Measurements from ENCODE around the gene DLGAP1. TPM values are rescaled to one million over a fixed set of nuclear protein-coding genes. Genes with fewer than 3 reads are reported as not detected.

Gene DLGAP1
- total RNA-seq, 1 experiment from 2014 or later: 0.14 TPM

DNA sequence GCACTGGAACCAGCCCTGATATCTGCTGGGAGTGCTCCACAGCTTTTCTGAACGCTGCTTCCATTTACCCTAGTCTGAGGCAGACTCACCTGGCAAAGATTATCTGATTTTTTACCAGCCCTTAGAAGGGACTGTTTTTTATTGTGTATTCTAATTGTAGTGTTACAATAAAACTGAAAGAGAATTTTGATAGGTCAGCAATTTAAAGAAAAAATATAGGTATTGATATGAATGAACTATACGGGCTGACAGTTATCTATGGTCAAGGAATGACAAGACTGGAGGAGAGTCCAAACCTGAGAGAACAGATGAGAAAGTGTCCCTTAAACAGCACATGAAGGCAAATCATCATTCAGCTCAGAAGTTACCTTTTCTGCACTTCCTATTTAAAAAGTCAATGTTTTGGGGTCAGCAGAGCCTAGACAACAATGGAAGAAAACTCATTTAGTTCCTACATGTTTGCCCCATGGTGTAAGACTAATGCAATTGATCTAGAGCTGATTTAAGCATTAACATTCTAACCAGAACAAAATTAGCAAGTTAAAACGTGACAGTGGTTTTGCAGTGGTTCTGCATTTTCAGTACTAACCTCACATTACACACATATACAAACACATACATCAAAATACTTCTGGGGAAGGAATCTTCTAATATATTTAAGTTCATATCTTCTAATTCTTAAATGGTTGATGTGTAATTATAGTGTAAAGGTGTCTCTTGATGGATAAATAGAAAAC is 504.3 kb downstream of the DLGAP1 start:
- DNase-seq (ENCODE audit: low read depth): no peak
- in situ Hi-C loops (cut with HindIII; ENCODE audit: low pct_unique_long_range_greater_than_20kb, low sequenced_read_pairs): no loop called here

DNA sequence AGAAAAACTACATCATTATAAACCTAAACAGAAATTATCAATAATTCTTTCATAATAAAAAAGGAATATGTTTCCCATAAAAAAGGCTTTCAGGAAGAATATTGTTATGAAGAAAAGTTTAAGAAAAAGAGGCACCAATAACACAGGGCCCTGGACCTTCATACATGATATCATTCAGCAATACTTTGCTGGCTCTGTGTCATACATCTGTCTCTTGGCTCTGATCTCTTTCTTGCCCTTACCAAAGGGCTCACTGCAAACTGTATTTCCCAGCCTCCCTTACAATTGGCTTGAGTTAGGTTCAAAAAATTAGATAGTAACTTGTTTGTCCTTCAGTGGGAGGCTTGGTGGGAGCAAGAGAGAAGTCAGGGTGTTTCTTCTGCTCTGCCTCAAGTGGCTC is 506.1 kb downstream of the DLGAP1 start:
- no peak for DNase-seq (ENCODE audit: low read depth)
- in situ Hi-C loops (cut with HindIII; ENCODE audit: low pct_unique_long_range_greater_than_20kb, low sequenced_read_pairs): no loop called here

DNA sequence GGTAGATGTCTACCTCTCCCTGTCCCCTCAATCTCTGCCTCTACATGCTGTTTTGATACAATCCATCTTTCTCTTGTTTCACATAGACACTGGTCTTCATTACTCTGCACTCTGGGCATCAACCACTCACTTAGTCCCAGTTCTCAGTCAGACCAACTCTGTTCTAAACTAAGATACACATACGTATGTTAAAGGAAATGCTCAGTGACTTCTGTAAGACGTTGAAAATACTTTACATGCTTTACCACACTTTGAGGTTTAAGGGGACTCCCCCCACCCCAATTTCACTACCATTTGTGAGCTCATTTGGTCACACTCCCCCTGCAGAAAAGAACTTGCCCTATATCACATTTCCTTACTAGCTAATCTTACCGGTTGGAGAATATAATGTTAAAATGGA is 507.7 kb downstream of the DLGAP1 start:
- DNase-seq (ENCODE audit: low read depth): no peak
- in situ Hi-C loops (cut with HindIII; ENCODE audit: low pct_unique_long_range_greater_than_20kb, low sequenced_read_pairs): no loop called here

DNA sequence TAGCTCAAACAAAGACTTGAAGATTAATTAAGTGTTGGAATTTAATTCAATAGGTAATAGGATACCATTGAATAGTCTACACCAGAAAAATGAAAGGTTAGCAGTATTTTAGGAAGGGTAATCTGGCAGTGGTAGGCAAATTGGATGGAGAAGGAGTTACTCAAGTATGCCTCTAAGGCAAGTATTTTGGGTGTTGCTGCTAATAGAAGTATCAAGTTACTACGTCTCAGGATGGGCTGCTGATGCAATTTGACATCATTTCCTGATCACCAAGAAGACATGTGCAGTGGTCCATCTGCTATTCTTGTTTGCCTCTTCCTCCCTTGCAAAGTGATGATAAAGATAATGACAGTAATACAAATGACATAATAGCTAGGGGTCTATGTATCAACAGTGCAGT is 519.8 kb downstream of the DLGAP1 start:
- no peak for DNase-seq (ENCODE audit: low read depth)

DNA sequence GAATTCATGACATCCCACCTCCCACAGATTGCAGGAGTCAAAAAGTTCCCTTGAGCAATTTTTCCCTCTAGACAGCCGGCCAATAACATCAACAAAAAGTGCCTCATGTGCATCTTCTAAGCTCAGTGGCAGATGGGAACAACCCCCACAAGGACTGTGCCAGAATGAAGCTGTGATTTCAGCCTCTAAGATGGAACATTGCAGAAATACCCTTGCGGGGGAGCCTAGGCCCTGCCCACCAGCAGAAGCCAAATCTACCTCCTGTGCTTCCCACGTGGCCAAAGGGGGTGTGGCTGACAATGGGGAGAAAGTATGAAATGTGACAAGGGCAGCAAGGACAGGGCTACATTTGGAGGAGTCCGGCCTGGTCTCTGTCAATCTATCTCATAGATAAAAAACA is 522.8 kb downstream of the DLGAP1 start:
- no peak for DNase-seq (ENCODE audit: low read depth)
- in situ Hi-C loops (cut with HindIII; ENCODE audit: low pct_unique_long_range_greater_than_20kb, low sequenced_read_pairs): no loop called here

More for the DNA sequence above, 519.8 kb downstream of the DLGAP1 start:
- in situ Hi-C loops (cut with HindIII; ENCODE audit: low pct_unique_long_range_greater_than_20kb, low sequenced_read_pairs): no loop called here

DNA sequence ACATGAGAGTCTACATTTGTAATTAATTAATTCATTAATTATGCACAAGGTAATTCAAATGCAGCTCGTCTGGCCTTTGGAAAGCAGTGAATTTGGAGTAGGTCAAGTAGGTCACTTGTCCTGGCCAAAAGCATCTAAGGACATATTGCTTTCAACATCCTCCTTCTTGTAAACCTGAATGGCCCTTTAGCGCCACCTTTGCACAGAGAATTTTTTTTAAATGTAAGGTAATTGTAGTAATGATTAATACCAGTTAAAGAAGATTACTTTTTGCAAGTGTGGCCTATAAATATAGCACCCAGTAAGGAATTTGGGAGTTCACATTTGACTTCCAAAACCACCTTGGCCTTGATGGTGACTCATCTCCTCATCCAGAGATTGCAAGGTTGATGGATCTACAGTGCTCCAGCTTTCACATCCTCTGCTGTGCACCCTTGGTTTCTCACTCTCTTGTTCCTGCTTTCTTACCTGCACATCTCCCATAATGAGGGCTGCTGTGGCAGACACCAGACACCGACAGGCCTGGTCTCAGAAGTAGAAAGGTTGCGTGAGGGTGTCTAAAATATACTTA is 523.5 kb downstream of the DLGAP1 start:
- in situ Hi-C loops (cut with HindIII; ENCODE audit: low pct_unique_long_range_greater_than_20kb, low sequenced_read_pairs): no loop called here
- no peak for DNase-seq (ENCODE audit: low read depth)

DNA sequence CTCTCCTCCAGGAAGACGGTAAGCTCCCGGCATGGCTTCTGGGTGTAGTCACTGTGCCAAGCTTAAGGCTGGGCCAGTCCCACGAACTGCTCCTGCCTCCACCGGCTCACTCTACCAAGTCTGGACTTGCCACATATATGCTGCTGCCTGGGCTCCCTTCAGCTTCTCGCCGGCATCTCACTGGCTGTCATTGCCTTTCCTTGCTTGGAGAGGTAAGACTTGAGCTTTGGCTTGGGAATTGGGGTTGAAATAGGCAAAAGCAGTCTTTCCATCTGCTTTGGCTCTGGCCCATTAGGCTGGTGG is 524.1 kb downstream of the DLGAP1 start:
- in situ Hi-C loops (cut with HindIII; ENCODE audit: low pct_unique_long_range_greater_than_20kb, low sequenced_read_pairs): no loop called here
- DNase-seq (ENCODE audit: low read depth): no peak

DNA sequence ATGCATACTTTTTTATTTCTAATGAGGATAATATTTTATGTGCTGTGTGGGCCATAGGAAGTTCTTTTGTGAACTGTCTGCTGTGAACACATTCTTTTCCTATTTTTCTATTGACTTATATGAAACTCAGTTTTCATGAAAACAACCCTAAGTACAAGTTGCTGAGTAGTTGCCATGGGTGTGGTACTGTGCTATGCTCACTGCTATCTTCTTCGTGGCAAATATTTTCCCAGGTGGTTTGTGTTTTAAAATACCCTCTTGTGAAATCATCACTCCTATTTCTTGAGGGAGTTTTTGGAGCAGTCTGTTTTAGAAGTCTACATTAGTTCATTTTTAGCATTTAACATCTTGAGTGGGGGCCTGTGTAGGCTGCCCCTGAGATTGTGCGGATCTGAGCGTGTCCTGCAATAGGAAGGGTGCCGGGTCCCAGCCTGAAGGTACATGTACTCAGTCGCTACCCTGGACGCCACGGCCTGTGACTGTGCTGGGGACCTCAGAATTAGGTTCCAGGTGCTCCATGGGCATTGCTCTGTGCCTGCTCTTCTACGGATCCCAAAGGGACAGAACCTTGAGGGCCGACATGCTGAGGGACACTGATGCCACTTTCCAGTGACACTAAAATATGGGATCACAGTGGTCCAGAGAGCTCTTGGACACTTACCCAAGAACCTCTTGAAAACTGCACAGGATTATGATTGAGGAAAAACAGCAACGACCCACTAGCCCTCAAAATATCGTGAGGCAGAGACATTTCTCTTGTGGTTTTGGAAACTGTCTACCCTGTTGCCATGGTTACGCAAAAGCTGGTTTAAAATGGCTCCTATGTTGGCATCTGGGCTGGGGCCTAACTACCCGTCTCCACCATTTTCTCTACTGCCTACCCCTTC is 524.7 kb downstream of the DLGAP1 start:
- in situ Hi-C loops (cut with HindIII; ENCODE audit: low pct_unique_long_range_greater_than_20kb, low sequenced_read_pairs): no loop called here
- DNase-seq (ENCODE audit: low read depth): no peak

DNA sequence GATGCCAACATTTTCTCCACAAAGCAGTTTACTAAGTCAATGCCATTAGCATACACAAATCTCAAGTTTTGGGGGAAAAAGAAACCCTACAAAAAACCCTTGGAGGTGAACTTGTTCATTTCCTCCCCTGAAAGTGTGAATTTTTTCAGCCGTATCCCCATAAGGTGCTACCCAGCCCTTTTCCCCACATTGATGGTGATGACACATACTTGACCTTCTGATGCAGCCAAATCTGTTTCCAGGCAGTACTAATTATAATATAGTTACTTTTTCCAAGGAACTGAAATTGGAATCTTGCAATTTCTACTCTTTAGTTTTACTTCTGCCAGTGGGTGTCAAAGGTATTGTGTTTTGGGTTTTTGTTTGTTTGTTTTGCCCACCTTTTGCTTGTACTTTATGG is 530.7 kb downstream of the DLGAP1 start:
- in situ Hi-C loops (cut with HindIII; ENCODE audit: low pct_unique_long_range_greater_than_20kb, low sequenced_read_pairs): no loop called here
- no peak for DNase-seq (ENCODE audit: low read depth)

DNA sequence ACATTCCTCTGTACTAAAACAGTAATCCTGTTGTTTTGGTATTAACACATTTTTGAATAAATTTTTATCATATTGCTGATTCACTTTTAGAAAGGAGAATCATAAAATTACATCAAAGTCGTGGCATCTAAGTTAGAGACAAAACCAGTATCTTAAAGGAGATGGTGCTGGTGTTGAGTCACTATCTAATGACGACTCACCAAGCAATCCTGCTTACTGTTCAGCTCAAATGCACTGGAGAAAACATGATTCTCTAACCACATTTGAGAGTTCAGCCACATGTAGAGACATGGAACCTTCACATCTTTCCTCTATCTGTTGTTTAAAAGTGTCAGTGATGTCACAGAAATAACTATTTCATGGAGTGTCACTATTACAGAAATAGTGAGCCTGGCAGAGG is 531.4 kb downstream of the DLGAP1 start:
- in situ Hi-C loops (cut with HindIII; ENCODE audit: low pct_unique_long_range_greater_than_20kb, low sequenced_read_pairs): no loop called here
- no peak for DNase-seq (ENCODE audit: low read depth)

DNA sequence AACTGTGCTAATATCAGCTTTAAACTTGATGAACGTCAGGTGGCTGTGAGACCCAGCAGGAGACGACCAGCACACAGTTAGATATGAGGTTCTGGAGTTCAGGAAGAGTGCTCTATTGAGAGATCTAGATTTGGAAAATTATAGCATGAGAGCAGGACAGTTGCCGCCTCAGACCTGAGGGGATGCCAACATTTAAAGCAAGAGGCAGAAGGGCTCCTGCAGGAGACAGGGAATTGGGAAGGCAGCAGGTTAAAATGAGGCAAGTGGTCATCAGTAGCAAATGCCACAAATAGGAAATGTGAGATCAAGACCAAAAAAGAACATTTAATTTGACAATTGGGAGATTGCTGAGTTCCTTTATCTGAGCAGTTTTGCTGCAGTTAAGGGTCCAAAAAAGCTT is 533.3 kb downstream of the DLGAP1 start:
- in situ Hi-C loops (cut with HindIII; ENCODE audit: low pct_unique_long_range_greater_than_20kb, low sequenced_read_pairs): no loop called here
- DNase-seq (ENCODE audit: low read depth): no peak

DNA sequence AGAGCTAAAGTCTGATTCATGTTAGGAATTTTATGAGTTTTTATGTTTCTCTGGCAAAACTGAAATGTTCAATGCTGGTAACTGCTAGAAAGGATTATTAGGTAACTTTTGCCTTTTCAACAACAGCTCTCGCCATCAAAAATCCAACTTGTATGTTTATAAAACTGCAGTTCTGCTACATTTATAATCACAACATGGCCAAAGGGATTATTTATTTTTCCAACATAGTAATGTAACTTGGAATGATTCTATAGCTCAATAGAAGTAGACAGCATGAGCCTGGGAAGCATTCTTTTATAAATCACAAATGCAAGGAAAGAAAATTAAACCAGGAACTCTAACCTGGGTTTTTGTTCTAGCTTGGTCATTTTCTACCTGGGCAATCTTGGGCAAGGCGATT is 534.3 kb downstream of the DLGAP1 start:
- in situ Hi-C loops (cut with HindIII; ENCODE audit: low pct_unique_long_range_greater_than_20kb, low sequenced_read_pairs): no loop called here

DNA sequence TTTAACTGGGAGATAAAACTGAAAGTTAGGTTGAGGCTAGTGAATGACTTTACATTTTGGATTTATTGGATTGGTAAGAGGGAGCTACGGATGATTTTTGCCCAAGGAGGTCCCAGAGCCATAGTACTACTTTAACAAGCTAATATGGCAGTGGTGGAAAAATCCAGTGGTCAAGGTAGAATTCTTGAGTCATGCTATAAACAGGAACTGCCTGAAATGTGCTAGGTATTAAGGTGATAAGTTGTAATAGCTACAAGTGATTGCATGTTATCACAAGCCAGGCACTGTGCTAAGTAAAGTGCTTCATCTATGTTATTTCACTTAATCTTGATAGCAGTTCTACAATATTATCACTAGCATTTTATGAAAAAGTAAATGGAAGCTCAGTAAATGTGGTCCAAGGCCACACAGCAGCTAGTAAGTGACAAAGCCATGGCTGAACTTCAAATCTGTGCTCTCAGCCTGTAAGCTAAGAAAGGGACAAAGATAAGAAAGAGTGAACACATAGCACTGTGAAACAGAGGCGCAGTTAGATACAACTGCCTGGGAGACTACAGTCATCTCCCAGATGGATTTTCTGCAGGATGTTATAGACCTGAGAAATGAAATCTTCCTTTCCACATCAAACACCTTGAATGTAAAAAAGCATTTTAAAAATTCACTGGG is 535.6 kb downstream of the DLGAP1 start:
- no peak for DNase-seq (ENCODE audit: low read depth)
- in situ Hi-C loops (cut with HindIII; ENCODE audit: low pct_unique_long_range_greater_than_20kb, low sequenced_read_pairs): no loop called here

More for the DNA sequence above, 534.3 kb downstream of the DLGAP1 start:
- DNase-seq (ENCODE audit: low read depth): no peak

DNA sequence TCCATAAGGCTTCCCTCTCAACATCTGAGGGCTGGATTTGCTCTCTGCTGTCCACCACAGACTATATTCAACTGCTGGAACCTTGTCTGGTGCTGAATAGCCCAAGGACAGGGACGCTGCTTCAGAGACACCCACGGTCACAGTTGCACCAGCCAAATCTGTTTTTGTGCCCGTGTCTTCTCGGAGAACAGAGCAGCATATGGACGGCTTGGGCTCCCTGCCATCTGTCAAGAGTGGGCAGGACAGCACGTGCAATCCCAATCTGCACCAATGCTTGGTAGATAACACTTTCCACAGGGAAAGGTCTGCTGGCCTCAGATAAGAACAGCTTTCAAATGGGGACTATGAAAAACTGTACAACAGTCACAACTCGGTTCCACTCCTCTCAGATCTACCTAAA is 539.0 kb downstream of the DLGAP1 start:
- in situ Hi-C loops (cut with HindIII; ENCODE audit: low pct_unique_long_range_greater_than_20kb, low sequenced_read_pairs): no loop called here
- no peak for DNase-seq (ENCODE audit: low read depth)

DNA sequence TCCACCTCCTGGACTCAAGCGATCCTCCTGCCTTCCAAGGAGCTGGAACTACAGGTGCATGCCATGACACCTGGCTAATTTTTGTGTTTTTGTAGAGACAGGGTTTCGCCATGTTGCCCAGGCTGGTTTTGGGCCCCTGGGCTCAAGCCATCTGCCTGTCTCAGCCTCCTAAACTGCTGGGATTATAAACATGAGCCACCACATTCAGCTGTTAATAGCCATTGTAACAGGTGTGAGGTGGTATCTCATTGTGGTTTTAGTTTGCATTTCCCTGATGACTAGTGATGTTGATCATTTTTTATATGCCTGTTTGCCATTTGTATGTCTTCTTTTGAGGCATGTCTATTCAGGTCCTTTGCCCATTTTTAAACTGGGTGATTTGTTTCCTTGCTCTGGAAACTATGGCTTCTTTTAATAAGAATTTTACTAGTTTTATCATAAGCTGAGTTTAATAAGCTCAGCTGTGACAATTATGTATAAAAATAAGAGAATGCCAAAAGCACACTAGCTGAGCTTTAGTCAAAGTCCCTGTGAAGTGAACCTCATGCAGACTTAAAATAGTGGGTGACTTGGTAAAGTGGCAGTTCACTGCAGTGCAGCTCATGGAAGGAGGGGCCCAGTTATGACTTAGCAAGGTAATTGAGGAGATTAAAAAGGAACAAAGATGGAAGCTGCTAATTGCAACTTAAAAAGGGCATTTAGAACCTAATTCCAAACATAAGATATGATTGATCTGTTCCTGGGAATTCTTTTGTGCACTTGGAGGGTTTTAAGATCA is 540.1 kb downstream of the DLGAP1 start:
- in situ Hi-C loops (cut with HindIII; ENCODE audit: low pct_unique_long_range_greater_than_20kb, low sequenced_read_pairs): no loop called here

DNA sequence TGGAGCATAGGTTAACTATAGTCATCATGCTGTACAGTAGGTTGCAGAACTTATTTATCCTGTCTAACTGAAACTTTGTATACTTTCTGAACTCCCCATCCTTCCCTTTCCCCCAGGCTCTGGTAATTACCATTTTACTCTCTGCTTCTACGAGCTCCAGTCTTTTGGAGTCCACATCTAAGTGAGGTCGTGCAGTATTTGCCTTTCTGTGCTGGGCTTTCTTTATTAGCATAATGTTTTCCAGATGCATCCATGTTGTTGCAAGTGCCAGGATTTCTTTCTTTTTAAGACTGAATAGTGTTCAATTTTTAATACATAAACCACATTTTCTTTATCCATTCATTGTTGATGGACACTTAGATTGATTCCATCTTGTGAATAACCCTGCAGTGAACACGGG is 541.0 kb downstream of the DLGAP1 start:
- DNase-seq (ENCODE audit: low read depth): no peak
- in situ Hi-C loops (cut with HindIII; ENCODE audit: low pct_unique_long_range_greater_than_20kb, low sequenced_read_pairs): no loop called here

More for the DNA sequence above, 540.1 kb downstream of the DLGAP1 start:
- no peak for DNase-seq (ENCODE audit: low read depth)

DNA sequence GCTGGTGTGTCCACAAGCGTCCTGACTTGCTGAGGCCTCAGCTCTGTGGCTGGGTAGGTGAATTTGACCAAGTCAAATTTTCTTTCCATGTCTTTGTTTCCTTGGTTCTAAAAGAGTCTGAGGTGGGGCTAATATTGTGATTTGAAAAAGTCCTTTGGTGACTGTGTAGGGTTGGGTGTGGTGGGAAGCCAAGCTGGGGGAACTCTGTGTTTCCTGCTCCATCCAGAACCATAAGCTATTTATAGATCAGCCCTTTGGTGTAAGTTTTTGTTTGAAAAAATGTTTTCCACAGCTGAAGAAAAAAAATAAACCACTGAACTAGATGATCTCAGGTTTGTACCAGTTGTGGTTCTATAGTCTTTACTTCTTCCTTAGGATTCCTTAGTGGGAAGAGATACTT is 542.4 kb downstream of the DLGAP1 start:
- no peak for DNase-seq (ENCODE audit: low read depth)
- in situ Hi-C loops (cut with HindIII; ENCODE audit: low pct_unique_long_range_greater_than_20kb, low sequenced_read_pairs): no loop called here

DNA sequence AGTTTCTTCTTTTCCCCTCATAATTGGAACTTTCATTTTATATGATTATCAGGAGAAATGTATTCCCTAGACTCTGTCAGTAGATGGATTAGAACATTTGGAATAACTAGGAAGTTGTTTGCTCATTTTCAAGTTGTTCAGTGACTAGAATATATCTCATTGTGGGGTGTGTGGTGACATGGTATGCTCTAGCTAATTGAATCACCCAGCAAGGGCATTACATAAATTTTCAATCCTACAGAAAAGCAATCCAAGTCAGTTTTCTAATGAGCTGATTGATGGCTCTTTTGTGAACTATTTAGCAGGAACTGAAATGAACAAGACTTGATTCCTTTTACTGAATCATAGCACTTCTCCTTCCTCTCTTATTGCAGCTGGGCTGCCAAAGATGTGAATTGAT is 543.7 kb downstream of the DLGAP1 start:
- in situ Hi-C loops (cut with HindIII; ENCODE audit: low pct_unique_long_range_greater_than_20kb, low sequenced_read_pairs): no loop called here
- DNase-seq (ENCODE audit: low read depth): no peak
